Measurements from ENCODE around the gene PPP2R5C. TPM values are rescaled to one million over a fixed set of nuclear protein-coding genes. Genes with fewer than 3 reads are reported as not detected.

The PPP2R5C gene
- total and polyA plus RNA-seq, 7 donors = 18.2 to 76.6 (median 57.1) TPM

DNA sequence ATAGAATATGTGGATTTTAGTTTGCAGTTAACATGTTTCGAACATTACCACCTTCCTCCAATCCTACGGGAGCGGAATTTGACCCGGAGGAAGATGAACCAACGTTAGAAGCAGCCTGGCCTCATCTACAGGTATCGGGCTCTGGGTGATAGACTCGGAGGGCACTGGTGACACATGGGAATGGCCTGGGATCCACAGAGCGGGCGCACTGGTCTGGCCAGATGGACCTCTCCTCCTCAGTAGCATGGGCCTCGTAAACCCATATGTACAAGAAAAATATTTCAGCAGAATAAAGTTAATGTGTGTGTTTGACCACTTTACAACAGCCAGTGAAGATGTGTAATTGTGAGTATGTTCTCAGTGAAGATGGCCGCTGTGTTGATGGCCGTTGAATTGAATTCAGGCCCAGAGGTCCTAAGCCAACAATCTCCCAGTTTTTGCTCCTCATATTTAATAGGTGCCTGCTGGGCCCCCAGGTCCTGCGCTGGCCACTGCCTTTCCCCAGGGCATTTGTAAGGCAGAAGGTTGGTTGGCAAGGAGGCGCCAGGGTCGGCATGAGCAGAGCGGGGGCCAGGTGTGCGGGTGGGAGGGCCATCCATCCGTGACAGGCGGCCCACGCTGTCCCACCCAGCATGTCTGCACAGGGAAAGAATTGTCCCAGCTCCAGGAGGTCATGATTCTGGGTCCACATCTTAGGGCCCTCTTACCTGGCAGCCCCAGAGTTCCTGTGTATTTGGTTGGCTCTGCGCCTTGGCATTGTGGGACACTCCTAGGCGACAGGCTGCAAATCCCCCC, 120.8 kb downstream of the PPP2R5C start:
- no peaks in the 10 kb centered on the region for H3K27me3 ChIP-seq (ENCODE audit: insufficient read depth in 3 of 3, low read length in 2 of 3)
- peaks cover under 1% of the 10 kb centered on the region for H3K4me1 ChIP-seq
- TF ChIP-seq, protein P1, sequence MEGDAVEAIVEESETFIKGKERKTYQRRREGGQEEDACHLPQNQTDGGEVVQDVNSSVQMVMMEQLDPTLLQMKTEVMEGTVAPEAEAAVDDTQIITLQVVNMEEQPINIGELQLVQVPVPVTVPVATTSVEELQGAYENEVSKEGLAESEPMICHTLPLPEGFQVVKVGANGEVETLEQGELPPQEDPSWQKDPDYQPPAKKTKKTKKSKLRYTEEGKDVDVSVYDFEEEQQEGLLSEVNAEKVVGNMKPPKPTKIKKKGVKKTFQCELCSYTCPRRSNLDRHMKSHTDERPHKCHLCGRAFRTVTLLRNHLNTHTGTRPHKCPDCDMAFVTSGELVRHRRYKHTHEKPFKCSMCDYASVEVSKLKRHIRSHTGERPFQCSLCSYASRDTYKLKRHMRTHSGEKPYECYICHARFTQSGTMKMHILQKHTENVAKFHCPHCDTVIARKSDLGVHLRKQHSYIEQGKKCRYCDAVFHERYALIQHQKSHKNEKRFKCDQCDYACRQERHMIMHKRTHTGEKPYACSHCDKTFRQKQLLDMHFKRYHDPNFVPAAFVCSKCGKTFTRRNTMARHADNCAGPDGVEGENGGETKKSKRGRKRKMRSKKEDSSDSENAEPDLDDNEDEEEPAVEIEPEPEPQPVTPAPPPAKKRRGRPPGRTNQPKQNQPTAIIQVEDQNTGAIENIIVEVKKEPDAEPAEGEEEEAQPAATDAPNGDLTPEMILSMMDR (IDR thresholded peaks at IDR 0.05) = no peak
- DNase-seq = no peak
- ATAC-seq = no peak
- intact Hi-C loops (cut with DNase I) = no loop called here
- no peak overlapping the region for H3K27ac ChIP-seq
- peaks cover 0 to 52% of the 10 kb centered on the region in 2 donors for H3K36me3 ChIP-seq (ENCODE audit: insufficient read depth in 1 of 2, low read depth in 1 of 2)
- no peak overlapping the region for H3K4me3 ChIP-seq
- no peaks in the 10 kb centered on the region for H3K9me3 ChIP-seq
- 94 to 95% (median 94%) methylated on average over 22 of the region's 22 CpGs for WGBS, 3 donors

DNA sequence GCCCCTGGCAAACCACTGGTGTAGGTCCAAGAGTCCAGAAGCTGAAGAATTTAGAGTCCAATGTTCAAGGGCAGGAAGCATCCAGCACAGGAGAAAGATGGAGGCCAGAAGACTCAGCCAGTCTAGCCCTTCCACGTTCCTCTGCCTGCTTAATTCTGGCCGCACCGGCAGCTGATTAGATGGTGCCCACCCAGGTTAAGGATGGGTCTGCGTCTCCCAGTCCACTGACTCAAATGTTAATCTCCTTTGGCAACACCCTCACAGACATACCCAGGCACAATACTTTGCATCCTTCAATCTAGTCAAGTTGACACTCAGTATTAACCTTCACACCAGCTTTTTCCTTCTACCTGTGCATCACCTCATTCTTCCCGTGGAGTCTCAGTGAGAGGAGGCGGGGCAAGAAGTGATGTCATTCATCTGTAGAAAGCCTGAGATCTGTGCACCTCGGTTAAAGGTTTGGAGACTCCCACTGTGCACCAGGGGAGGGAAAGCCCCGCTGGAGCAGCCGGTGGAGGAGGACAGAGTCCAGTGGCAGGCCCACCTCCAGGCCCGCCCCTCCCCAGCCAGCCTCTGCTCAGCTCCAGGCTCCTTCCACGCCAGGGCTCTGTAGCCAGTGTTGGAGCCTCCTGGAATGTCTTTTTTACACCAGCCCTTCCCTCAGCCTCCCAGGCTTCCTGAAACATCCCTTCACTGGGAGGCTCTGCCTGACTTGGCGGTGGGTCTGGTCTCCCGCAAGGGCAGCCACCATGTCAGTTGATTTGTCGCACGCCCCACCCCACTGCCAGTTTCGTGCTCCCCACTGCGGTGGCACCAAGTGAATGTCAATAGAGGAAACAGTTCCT, 122.8 kb downstream of the PPP2R5C start:
- Histone ChIP-seq H3K9me3 (no peaks in the 10 kb centered on the region), H3K27ac (no peak overlapping the region), H3K36me3 (ENCODE audit: insufficient read depth in 1 of 2, low read depth in 1 of 2) (peaks cover 0 to 72% of the 10 kb centered on the region in 2 donors), H3K4me3 (no peak overlapping the region), H3K4me1 (no peaks in the 10 kb centered on the region), H3K27me3 (ENCODE audit: insufficient read depth in 3 of 3, low read length in 2 of 3) (no peaks in the 10 kb centered on the region)
- 94 to 97% (median 96%) methylated on average over 17 of the region's 17 CpGs for WGBS, 3 donors
- DNase-seq (no peak), ATAC-seq (no peak)
- TF ChIP-seq, protein P1 (IDR thresholded peaks at IDR 0.05) = no peak
- intact Hi-C loops (cut with DNase I) = no loop called here

DNA sequence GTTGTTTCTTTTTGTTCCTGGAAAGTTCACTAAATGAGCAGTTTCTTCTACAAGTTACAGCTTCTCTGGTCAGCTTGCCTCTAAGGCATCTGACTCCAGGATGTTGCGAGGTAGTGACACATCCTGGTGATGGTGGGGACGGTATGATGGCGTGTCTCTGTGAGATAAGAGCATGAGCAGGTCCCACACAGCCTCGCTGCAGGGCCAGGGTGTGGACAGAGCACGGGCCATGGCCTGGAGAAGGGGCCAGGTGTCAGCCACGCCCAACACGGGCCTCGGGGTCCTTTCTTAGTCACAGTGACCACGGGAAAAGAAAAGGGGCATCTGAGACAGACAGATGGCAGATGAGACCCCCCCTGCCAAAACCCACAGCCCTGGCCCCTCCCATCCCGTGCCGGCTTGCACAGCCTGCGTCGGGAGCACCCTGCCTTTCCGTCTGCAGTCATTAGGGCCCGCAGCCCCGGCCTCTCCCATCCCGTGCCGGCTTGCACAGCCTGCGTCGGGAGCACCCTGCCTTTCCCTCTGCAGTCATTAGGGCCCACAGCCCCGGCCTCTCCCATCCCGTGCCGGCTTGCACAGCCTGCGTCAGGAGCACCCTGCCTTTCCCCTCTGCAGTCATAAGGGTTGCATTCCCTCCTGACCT, 123.5 kb downstream of the PPP2R5C start:
- intact Hi-C loops (cut with DNase I) = no loop called here
- TF ChIP-seq, protein P1 (IDR thresholded peaks at IDR 0.05) = no peak
- Histone ChIP-seq H3K9me3 (no peaks in the 10 kb centered on the region), H3K27me3 (ENCODE audit: insufficient read depth in 3 of 3, low read length in 2 of 3) (no peaks in the 10 kb centered on the region), H3K4me1 (no peaks in the 10 kb centered on the region), H3K27ac (no peak overlapping the region), H3K4me3 (no peak overlapping the region), H3K36me3 (ENCODE audit: insufficient read depth in 1 of 2, low read depth in 1 of 2) (peaks cover 0 to 79% of the 10 kb centered on the region in 2 donors)
- DNase-seq = no peak
- WGBS, 3 donors = 96 to 98% (median 97%) methylated on average over 24 of the region's 24 CpGs
- no peak for ATAC-seq

DNA sequence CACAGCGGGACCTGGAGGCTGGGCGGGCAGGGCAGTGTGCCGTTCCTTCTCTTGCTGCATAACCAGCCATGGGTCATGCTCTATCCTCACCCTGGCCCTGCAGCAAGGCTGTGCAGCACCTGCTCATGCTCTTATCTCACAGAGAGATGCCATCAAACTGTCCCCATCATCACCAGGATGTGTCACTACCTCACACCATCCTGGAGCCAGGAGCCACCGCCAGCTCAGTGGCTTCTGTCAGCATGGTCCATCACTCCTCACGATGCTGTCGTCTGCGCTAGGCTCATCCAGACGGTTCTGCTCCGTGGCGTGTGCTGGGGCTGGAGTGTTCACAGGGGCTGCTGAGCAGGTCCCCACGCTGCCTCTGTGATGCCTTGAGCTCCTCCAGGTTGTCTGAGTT, 125.7 kb downstream of the PPP2R5C start:
- no peak for ATAC-seq
- TF ChIP-seq, protein P1 (IDR thresholded peaks at IDR 0.05) = no peak
- Histone ChIP-seq H3K36me3 (ENCODE audit: insufficient read depth in 1 of 2, low read depth in 1 of 2) (peaks cover 0 to 96% of the 10 kb centered on the region in 2 donors), H3K27me3 (ENCODE audit: insufficient read depth in 3 of 3, low read length in 2 of 3) (no peaks in the 10 kb centered on the region), H3K27ac (no peak overlapping the region), H3K4me1 (no peaks in the 10 kb centered on the region), H3K4me3 (no peak overlapping the region), H3K9me3 (no peaks in the 10 kb centered on the region)
- 92 to 98% (median 95%) methylated on average over 11 of the region's 11 CpGs for whole genome bisulfite sequencing, 3 donors
- no peak for DNase-seq
- intact Hi-C loops (cut with DNase I) = no loop called here

All from psoas muscle (tissue), 8 donors.